HG03108 (cell line): ENCODE data around the gene SF3B1.
"Not testable (repeated sequence)": the region's sequence is repeated elsewhere in the genome, so short reads cannot be mapped to it uniquely, and the experiment has no call there.

Experiments
- ATAC-seq: cut with Tn5 transposase; IDR thresholded peaks from one replicate; pipeline ENCODE4 v1.9.1; 2021; ENCODE audit warnings: moderate library complexity; ENCODE audit not compliant: unreplicated experiment

SF3B1 gene

GRCh38 chr2:197437380-197437779 lies 2.6 kb upstream of the SF3B1 start:
- no peak for ATAC-seq

- no peak for ATAC-seq
Measured at GRCh38 chr2:197435598-197436420, 981 bp upstream of the SF3B1 start.

- ATAC-seq: no peak
Measured at GRCh38 chr2:197433780-197434438, 919 bp downstream of the SF3B1 start.

- ATAC-seq: not testable (repeated sequence)
Measured at GRCh38 chr2:197432527-197432926, 2.3 kb downstream of the SF3B1 start.

- no peak for ATAC-seq
Measured at GRCh38 chr2:197431858-197432257, 3.0 kb downstream of the SF3B1 start.

- ATAC-seq: no peak
Measured at GRCh38 chr2:197427986-197428385, 6.8 kb downstream of the SF3B1 start.

- ATAC-seq: no peak
Measured at GRCh38 chr2:197426723-197427603, 7.9 kb downstream of the SF3B1 start.

- no peak for ATAC-seq
Measured at GRCh38 chr2:197425550-197425949, 9.3 kb downstream of the SF3B1 start.

GRCh38 chr2:197423307-197423706 lies 11.5 kb downstream of the SF3B1 start:
- ATAC-seq: no peak

- no peak for ATAC-seq
Measured at GRCh38 chr2:197419438-197419837, 15.4 kb downstream of the SF3B1 start.

GRCh38 chr2:197416268-197416667 lies 18.6 kb downstream of the SF3B1 start:
- no peak for ATAC-seq

- ATAC-seq: no peak
Measured at GRCh38 chr2:197414515-197414914, 20.3 kb downstream of the SF3B1 start.

GRCh38 chr2:197414039-197414438 lies 20.8 kb downstream of the SF3B1 start:
- ATAC-seq: no peak

GRCh38 chr2:197405582-197405981 lies 29.2 kb downstream of the SF3B1 start:
- no peak for ATAC-seq

GRCh38 chr2:197399887-197400540 lies 34.8 kb downstream of the SF3B1 start:
- no peak for ATAC-seq

- ATAC-seq: no peak
Measured at GRCh38 chr2:197398913-197399312, 35.9 kb downstream of the SF3B1 start.

GRCh38 chr2:197391220-197391717 lies 43.6 kb downstream of the SF3B1 start:
- ATAC-seq: no peak

- ATAC-seq: no peak
Measured at GRCh38 chr2:197388866-197389587, 45.8 kb downstream of the SF3B1 start.

- ATAC-seq: no peak
Measured at GRCh38 chr2:197387179-197387578, 47.6 kb downstream of the SF3B1 start.

GRCh38 chr2:197386242-197386641 lies 48.6 kb downstream of the SF3B1 start:
- ATAC-seq: no peak
